GM19372 (cell line): Measurements from ENCODE around the gene OCA2.
"Not testable (repeated sequence)": the region's sequence is repeated elsewhere in the genome, so short reads cannot be mapped to it uniquely, and the experiment has no call there.

Experiments
- ATAC-seq: cut with Tn5 transposase; IDR thresholded peaks from one replicate; pipeline ENCODE4 v1.9.1; 2021; ENCODE audit warnings: mild to moderate bottlenecking, low read depth, moderate library complexity; ENCODE audit not compliant: unreplicated experiment

The OCA2 gene

DNA sequence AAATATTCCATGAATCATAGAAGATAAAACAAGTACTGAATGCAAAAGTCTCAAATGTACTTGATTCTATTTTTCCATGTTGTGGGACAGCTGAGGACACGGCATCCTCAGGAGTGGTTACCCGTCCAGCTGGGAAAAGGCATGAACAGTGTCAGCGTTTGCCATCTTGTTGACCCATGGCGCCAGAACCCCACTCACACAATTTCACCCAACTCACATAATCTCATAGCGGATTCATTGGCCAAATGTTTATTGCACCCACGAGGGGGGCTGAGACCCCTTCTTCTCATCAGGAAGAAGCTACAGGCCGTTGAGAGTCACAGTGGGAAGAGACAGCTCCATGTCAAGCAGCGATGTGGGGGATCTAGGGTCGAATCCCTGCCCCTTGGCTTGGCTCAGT is 72.9 kb downstream of the OCA2 start:
- no peak for ATAC-seq

DNA sequence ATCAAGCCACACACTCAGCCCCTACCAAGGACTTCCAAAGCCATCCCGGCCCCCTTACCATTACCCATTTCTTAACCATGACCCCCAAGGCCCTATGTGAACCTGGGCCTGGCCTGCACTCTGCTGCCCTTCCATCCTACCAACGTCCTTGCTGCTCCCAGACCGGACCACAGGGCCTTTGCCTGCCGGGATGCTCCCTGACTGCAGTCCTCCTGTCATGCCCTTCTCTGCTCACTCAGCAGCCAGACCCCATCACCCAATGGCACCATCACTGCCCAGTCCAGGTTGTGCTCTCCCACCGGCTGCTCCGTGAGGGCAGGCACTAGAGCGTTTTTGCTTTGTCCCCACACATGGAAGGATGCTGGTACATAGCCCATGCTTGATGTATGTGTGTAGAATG is 73.7 kb downstream of the OCA2 start:
- no peak for ATAC-seq

DNA sequence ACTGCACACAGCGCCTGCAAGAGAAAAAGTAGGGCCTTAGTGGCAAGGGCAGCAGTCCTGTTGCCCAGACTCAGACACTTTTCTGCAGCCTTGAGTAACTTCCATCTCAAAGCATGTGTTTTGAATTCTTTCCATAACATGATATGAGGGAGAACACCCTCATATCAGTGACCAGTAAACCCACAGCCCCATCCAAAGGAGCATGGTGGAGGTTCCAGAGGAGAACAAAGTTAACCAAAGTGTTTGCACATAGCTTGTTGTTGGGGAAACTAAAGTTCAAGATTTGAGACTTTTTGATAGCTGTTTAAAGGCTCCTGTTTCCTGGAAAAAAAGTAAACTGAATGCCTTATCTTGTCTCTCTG is 74.2 kb downstream of the OCA2 start:
- ATAC-seq, result no peak

DNA sequence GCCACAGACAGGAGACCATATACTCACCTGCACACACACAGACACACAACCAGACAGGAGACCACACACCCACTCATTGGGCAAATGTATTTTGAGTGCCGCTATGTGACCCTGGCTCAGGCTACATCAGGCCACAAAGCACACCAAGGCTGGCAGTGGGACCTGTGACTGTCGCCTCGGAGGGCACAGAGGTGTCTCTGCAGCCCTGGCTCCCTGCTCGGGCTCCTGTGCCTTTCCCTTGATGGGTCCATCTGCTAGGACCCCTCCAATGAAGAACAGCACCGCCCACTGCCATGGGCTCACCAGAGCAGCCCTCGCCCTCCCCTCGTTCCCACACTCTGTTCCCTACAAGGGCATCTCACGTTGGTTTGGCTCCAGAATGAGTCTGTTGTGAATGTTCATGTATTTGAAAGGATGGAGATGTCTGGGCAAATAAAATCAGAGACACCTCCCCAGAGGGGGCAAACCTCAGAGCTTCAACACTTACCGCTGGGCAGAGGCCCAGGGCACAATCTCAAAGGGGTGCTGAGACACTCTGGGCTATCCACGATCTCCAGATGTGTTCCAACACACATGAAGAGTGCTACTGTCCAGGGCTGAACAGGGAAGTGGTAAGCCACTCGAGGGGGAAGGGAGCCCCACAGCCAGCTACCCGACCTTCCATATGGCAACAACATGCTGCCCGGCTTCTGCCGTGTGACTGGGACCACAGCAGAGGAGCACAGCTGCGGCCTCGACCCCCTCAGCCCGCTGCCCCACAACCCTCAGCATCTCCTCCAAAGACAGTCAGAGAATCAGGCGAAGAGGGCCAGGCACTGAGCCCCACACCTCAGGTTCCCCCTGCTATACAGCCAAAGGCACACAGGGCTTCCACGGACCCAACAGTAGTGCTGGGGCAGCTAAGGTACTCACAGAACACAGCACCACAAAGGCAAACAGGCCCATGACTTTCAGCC is 74.9 kb downstream of the OCA2 start:
- no peak for ATAC-seq

DNA sequence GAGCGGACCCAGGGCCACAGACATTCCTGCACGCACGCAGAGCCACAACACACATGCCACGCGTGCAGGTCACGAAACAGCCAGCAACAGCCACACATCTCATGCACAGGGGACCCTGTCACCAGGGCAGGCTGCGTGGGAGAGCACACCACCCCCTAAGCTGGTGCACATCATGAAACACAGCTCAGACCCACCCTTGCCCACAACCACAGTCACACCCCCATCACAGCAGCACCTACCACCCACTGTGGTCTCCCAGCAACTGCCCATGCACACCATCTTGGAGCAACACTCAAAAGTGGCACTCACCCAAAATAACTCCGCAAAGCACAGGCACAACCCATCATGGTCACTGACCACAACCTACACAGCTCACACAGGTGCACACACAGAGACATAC is 75.7 kb downstream of the OCA2 start:
- ATAC-seq, result no peak

DNA sequence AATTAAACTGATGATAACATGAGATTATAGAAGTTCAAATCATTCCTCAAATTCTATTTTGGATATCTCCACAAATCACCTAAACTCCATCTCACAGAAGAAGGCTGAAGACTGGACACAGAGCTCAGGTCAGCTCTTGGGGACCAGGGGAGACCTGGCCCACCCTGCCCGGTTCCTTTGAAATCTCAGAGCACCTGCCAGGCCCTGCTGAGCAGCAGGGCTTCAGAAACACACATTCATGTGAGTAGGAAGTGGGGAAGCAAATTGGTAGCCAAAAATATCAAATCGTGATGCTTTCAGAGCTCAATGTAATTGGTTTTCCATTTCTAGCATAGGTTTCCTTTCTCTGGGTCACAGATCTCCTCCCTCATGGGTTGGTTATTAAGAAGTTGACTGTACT is 76.2 kb downstream of the OCA2 start:
- ATAC-seq, result no peak

DNA sequence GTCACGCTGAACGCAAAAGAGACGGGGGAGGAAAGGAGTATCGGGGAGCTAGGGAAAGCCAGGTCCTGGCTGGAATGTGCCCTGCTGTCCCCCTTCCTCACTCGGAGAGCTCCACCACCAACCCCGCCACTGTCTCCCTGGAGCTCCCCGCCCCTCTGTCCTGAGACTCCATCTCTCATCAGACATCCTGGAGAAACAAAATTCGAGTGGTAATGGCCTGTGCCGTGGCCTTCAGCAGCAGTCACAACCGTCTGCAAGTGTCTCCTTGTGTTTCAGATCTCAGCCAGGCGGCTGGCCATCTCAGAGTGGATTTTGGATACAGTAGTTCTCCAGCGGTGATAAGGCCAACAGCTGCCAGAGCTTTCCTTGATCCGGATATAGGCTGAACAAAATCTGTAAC is 76.9 kb downstream of the OCA2 start:
- no peak for ATAC-seq

DNA sequence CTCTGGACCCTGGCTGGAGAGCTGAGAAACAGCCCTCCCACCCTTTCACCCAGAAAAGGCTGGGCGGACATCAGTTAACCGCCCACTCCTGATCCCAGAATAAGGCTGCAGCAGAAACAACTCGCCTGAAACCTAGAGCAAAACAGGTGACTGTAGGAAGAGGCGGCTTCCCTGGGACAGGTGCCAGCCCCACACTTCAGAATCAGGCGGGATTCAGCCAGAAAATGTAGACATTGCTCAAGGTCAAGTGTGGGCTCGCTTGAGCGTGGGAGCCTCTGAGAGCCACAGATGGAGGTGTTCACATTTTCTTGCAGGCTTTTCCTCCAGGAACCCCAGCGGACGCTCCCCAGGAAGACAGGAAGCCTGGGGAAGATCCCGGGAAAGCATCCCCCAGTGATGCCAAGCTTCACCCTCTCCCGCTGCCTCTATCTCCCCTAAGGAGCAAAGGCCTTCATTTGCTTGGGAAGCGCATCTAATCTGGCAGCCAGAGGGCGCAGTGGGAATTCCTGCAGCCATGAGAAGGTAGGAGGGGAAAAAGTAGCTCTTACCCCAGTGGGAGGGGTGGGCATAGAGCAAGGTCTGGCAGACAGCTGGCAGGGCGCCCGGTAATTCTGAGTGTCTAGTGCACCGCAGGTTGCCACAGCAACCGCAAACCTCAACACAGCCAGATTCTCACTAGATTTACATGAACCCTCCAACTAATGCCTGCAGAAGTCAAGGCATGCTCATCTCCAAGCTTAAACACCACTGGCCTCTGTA is 77.7 kb downstream of the OCA2 start:
- ATAC-seq, result no peak

DNA sequence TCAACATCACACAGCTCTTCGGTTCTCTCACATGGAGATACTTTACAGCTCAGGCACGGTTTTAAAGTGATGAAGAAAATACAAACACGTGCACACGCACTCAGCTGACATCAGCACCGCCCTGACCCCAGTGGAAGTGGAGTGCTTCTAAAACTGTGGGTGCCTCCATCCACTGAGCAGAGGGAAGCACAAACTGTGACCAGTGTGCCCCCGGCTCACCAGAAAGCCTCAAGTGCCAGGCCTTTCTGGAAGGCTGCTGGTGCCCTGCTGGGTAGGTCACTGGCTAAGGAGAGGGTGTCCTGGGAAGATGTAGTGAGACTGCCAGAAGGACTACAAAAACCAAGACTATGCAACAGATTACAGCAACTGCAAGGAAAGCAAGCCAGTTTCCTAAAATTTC is 78.5 kb downstream of the OCA2 start:
- ATAC-seq, result no peak

DNA sequence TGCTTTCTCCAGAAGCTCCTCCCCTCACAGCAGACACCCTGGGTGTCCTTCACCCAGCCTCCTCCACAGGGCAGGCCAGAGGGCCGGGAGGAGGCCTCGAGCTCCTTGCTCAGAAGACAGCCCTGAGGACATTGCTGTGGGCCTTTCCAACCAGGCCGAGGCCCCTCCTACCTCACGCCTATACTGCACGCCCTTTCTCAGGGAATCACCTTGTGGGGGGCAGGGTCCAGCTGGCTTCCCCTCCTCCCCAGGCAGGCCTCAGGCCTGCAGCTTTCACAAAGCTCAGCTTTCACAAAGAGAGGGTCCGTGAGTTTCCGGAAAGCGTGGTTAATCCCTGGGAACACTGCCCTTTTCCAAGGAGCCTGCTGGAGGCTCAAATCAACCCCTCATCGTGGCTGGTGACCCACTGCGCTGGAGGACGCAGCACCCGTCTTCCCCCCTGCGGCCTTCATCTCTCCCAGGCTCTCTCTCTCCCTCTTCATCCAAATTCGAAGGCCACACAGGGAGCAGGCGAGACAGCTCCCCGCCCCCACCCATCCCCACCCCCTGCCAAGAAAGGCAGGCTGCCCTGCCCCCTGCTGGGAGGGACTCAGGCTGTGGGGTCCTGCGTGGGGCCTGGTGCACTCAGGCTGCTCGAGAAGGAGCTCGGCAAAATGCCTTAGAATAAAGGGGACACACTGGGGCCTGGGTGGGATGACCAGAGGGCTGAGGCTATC is 79.4 kb downstream of the OCA2 start:
- ATAC-seq, result no peak

DNA sequence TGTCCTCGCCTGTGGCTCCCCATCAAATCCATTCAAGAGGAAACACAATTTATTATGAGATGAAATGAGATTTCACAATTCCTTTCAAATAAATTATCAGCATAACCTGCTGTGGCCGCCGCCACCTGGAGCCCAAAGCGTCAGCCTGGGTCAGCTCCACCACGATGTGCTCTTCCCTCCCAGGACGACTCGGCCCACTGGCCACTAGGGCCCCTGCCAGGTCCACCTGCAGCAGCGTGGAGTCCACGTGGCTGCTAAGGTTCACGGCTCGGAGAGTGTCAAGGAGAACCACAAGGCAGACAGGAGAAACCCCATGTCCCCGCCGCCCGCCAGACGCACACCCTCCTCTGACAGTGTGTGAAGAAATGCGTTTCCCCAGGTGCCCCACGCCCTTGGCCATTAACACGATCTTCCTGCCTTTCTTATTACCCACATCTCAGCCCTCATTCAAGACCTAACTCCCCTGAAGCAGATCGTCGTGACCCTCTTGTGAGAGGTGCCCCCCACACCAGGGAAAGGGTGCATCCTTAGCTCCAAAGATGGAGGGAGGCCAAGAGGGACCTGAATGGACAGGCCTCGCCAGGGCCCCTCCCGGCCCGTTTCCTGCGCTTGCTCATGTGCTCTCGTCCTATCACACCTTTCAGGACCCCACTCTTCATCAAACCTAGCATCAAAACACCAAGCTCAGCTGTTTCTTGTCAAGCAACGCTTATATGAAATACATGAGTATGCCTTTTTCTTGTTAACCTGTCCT is 80.6 kb downstream of the OCA2 start:
- no peak for ATAC-seq

DNA sequence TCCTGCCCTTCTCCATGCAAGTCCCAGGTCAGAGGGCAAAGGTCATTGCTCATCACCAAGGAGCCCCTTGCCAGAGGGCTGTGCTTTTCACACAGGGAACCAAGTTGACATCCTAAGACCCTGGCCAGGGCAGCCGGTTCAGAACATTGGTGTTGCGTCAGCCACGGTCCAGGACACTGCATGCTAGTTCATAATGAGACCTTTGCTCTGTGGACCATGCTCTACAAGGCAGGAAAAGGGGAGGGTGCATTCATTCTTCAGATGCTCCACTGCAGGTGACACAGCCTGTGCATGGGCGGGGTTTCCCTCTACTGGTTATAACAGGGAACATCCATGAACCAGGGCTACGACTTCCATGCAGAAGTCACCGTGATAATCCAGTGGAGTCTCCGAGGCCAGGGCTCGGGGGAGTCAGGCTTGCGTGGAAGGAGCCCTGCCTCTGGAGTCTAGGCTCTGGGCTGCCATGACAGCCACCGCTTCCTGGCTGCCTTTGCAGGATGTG is 81.6 kb downstream of the OCA2 start:
- ATAC-seq, result no peak

DNA sequence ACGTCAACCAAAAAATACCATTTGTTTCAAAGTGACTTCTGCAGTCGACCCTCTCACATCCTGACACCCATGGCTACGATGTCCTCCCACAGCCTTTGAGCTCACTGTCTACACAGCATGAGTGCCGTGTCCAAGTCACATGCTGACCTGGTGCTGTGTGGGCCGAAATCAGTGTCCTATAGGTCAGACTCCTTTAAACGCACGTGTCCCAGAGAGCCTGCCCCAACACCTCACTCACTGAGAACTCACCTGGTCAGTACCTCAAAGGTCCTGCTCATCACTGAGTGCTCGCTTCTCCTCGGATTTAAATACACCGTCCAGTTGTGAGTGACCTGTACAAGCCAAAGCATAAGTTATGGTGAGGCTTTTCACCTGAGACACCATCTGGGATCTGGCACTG is 83.3 kb downstream of the OCA2 start:
- ATAC-seq, result no peak

DNA sequence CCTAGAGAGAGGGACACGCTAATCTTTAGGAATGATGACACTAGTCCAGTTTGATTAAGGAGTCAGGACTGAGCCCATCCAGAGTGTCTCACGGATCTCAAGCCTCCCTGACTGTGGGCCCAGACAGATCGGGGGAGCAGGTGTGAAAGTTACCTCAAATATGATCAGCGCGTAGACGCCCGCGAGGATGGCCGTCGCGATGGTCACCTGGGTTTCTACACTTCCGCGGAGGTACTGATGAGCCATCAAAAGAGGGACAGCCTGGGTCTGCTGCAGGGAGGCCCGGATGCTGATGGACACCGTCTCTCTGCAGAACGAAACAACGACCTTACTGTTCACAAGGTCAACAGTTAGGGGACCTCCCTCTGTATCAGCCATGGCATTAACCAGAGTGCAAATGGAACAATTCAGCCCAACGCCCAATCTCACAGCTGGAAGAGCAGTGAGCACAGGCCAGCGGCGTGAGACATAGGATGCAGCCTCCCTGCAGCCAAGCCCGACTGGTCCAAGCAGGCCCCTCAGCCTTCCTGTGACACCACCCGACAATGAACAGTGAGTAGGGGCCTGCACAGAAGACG is 84.4 kb downstream of the OCA2 start:
- no peak for ATAC-seq

DNA sequence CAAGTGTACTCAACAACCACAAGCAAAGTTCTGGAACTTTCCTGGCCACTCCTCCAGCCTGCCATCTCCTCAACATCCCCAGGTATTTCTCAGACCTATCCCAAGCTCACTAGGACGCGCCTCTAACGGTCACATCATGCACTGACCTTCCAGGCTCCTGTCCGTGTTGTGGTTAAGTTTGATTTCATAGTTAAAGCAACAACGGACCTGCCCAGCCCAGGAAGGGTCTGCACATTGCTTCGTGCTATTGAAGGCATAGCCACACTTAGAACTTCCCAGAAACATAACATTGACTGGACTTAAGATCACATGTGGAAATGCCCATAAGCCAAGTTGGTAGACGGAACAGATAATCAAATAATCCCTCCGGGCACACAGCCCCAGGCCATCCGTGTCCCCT is 85.1 kb downstream of the OCA2 start:
- ATAC-seq, result no peak

DNA sequence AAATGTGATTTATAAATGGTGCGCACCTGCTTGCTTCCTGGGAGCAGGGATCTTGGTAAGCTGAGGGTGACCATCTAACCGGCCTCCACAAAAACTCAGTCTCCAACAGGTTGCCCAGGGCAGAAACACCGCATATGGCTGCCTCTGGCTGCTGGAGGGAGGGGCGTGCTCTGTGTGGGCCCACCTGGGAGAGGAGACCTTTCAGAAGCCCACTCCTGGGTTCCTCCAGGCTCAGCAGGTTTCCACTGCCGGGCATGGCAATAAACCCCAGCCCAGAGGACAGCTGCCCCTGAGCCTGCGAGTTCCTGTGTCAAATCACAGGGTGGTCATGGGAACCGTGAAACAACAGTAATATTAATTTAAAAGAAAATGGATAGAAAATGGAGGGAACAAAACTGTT is 85.6 kb downstream of the OCA2 start:
- ATAC-seq, result no peak

DNA sequence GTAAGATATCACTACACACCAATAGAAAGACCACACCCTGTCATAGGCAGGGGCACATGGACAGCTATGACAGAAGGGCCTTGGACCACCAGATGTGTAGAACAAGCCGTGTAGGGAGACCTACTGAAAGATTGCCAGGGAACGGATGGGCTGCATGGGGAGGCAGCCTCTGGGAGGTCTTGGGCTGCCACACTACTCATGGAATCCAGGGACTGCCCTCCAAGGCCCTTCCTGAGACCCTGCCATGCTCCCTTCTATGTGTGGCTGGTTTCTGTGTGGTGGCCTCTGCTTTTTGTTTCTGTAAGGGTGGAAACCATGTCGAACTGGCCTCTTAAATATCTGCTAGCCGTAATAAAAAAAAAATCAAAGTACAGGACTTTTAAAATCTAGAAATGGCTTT is 86.9 kb downstream of the OCA2 start:
- no peak for ATAC-seq

DNA sequence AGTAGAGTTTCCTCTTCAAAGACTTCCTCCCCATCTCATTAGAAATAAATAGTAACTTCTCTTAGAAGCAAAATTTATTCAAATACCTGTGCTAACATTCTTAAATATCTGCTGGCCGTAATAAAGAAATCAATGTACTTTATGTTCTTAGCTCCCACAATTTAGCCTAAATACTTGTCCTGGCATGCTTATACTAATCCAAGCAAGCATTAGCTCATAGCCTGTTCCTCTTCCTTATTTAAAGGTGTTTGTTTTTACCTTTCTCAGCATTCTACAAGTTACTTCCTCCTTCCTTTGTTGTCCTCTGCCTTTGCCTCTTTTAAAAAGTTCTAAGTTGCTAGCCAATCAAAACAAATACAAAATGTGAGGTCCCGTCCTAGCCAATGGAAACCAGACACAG is 90.9 kb downstream of the OCA2 start:
- ATAC-seq, result not testable (repeated sequence)

DNA sequence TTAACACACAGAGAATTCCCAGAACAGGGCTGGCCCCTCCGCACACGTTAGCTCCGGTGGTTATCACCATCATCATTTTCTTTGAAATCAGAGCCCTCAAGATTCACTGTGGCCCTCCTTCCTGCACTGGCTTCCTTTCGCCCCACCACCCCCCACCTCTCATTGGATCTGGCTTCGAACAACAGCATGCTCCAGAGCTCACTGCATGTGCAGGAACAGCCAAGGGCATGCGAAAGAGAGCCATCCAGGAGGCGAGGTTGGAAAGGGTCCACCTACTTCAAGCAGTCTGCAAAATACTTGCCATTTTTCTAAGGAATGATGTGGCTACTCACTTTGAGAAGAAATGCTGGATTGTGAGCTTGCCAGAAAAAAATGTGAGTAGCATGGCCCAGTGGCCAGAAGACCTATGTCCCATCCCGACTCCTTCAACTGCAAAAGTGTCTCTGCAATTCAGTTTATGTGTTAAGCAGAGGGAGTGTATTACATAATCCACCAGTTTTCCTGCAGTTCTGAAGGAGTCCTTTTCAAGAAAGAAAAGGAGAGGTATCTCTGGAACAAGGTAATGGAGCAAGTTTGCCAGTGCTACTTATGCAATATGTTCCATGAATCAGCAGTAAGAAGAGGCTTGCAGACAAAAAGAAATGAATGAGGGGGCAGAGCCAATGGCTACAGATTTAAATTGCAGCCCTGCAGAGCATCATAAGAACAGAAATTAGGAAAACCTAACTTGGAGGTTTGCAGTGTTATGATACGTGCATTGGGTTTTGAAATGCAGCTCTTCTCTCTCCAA is 92.8 kb downstream of the OCA2 start:
- no peak for ATAC-seq
